Measurements from ENCODE around the gene HSPBP1.

HSPBP1 gene

DNA sequence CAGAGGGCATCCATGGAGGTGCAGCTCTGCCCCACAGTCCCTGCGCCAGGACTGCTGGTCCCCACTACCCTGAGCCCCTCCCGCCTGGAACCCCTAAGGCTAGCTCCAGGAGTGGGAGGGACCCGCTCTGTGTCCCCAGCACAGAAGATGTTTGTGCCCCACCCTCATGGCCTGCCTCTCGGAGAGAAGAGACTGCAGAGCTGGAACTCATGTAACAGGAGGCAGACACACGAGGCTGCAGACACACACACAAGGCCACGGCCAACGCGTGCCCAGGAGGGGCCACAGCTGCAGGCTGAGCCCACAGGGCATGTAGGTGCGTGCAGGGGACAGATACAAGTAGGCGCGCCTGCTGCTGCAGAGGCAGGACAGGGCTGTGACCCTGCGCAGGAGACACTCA lies 40.9 kb downstream of the HSPBP1 start:
- no peak overlapping the region for H3K4me3 ChIP-seq (replicated peaks; ENCODE audit: low read depth, low read length)
- TF ChIP-seq, protein P1, sequence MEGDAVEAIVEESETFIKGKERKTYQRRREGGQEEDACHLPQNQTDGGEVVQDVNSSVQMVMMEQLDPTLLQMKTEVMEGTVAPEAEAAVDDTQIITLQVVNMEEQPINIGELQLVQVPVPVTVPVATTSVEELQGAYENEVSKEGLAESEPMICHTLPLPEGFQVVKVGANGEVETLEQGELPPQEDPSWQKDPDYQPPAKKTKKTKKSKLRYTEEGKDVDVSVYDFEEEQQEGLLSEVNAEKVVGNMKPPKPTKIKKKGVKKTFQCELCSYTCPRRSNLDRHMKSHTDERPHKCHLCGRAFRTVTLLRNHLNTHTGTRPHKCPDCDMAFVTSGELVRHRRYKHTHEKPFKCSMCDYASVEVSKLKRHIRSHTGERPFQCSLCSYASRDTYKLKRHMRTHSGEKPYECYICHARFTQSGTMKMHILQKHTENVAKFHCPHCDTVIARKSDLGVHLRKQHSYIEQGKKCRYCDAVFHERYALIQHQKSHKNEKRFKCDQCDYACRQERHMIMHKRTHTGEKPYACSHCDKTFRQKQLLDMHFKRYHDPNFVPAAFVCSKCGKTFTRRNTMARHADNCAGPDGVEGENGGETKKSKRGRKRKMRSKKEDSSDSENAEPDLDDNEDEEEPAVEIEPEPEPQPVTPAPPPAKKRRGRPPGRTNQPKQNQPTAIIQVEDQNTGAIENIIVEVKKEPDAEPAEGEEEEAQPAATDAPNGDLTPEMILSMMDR (IDR thresholded peaks at IDR 0.05; ENCODE audit: low read depth, low read length, missing control alignments), result no peak
- DNase-seq (ENCODE audit: extremely low read depth, low read depth), result no peak

DNA sequence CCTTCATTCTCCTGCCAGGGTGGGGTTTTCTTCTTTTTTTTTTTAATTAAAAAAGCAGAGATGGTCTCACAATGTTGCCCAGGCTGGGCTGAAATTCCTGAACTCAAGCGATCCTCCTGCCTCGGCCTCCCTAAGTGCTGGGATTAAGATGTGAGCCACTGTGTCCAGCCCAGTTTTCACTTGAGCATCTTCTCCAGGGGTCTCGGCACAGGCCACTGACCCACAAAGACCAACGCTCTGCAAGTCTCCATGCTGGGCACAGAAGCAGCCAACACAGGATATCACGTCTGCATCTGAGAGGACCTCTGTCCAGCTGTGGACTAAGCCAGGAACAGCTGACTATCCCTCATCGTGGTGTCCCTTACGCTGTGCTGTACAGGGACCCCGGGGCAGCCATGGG lies 41.9 kb downstream of the HSPBP1 start:
- DNase-seq (ENCODE audit: extremely low read depth, low read depth), result no peak
- TF ChIP-seq, protein P1 (IDR thresholded peaks at IDR 0.05; ENCODE audit: low read depth, low read length, missing control alignments), result no peak
- no peak overlapping the region for H3K4me3 ChIP-seq (replicated peaks; ENCODE audit: low read depth, low read length)

DNA sequence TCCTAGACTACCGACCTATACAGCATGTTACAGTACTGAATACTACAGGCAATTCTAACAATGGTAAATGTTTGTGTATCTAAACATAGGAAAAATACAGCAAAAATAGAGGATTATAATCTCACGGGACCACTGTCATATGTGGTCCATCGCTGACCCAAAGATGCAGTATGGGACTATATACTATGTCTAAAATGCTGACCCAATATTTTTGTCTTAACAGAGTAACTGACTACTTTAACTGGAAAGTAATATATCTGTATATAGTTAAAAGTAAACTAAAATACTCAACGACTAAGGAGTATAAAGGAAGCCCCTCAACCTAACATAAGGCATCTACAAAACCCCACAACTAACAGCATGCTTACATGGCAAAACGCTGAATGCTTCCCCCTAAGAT lies 46.9 kb downstream of the HSPBP1 start:
- H3K4me3 ChIP-seq (replicated peaks; ENCODE audit: low read depth, low read length), result no peak overlapping the region
- DNase-seq (ENCODE audit: extremely low read depth, low read depth), result no peak
- TF ChIP-seq, protein P1 (IDR thresholded peaks at IDR 0.05; ENCODE audit: low read depth, low read length, missing control alignments), result no peak

DNA sequence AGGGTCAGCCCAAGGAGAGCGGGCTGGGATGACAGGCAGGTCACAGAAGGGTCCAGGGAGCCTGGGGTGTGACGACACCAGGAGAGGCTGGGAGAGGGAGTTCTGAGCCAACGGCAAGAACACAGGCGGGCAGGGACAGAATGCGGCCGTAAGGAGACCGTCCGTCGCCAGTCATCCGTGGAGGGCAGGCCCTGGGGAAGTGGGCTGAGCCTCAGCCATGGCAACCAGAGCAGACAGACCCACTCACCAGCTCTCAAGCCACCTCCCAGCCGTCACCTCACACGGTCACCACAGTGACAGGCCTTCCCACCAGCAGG lies 47.7 kb downstream of the HSPBP1 start:
- H3K4me3 ChIP-seq (replicated peaks; ENCODE audit: low read depth, low read length), result no peak overlapping the region
- DNase-seq (ENCODE audit: extremely low read depth, low read depth), result no peak
- TF ChIP-seq, protein P1 (IDR thresholded peaks at IDR 0.05; ENCODE audit: low read depth, low read length, missing control alignments), result no peak

DNA sequence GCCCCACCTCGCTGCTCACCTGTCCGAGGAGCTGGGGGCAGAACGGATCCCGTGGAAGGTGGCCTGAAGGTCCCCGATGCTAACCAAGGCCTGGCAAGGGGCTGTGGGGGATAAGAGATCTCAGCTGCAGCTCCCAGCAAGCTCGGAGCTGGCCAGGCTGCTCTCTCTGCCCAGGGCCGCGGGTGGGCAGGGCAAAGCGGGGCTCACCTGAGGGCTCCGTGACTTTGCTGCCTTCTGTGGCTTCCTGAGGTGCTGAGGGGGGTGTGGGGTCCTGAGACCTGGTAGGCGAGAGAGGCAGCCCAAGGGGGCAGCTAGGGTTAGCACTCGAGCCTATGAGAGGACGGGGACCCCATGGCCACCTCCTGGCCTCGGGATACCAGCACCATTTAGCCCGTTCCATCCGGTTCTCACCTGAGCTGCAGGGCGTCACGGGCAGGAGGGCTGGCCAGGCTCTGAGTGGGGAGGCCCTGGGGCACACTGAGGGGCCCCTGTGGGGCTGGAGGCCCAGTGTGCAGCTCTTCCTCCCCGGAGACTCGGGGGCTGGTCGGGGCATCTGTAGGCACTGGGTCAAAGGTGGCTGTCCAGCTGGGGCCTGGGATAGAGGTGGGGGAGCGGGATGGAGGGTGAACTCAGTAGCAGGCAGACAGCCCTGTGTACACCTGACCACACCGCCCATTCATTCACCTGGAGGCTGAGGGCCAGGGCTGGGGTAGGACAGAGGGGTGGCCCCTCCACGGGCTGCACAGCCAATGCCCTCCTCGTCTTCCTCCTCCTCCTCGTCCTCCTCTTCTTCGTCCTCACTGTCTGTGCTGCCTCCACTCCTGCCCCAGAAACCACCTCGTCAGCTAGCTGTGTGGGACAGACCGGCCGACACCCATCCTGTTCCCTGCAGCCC lies 48.3 kb downstream of the HSPBP1 start:
- H3K4me3 ChIP-seq (replicated peaks; ENCODE audit: low read depth, low read length), result no peak overlapping the region
- DNase-seq (ENCODE audit: extremely low read depth, low read depth), result no peak
- TF ChIP-seq, protein P1 (IDR thresholded peaks at IDR 0.05; ENCODE audit: low read depth, low read length, missing control alignments), result no peak

DNA sequence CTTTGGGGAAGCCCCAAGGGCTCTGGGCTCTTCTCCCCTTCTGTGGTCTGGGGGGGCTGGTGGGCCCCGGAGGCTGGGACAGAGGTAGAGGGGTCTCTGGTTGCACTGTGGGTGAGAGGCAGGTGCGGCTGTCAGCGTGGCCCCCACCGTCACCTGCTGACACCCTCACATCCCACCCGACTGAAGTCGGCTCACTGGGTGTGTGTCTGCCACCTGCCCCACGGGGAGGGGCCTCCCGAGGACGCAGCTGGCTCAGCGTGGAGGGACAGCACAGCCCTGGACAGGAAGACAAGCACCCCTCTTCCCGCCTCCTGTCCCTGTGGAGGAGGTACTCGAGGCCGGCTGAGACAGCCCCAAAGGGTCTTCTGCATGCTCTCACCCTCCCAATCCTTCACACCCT lies 49.1 kb downstream of the HSPBP1 start:
- TF ChIP-seq, protein P1 (IDR thresholded peaks at IDR 0.05; ENCODE audit: low read depth, low read length, missing control alignments), result no peak
- no peak for DNase-seq (ENCODE audit: extremely low read depth, low read depth)
- no peak overlapping the region for H3K4me3 ChIP-seq (replicated peaks; ENCODE audit: low read depth, low read length)

DNA sequence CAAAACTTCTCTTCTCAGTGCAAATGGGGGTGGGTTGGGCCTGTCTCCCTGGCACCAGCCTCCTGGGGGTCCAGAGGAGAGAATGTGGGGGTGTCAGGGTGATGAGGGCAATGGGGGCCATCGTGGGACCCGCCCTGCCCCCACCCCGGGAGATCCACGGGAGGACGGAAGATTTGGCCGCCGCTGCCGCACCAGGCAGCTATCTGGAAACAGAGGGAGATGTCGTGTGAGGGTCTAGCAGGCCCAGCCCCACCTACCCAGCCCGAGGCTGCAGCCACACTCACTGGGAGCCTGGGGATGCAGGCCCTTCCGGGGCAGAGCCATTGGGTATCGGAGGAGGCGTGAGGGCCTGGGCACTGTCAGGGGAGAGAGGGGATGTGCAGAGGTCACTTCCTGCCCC lies 49.6 kb downstream of the HSPBP1 start:
- TF ChIP-seq, protein P1 (IDR thresholded peaks at IDR 0.05; ENCODE audit: low read depth, low read length, missing control alignments), result no peak
- DNase-seq (ENCODE audit: extremely low read depth, low read depth), result no peak
- H3K4me3 ChIP-seq (replicated peaks; ENCODE audit: low read depth, low read length), result no peak overlapping the region

Measured in HFF-Myc (cell line).